Small intestine (tissue), 7 donors: Measurements from ENCODE around the gene NPNT. TPM values are rescaled to one million over a fixed set of nuclear protein-coding genes. Genes with fewer than 3 reads are reported as not detected.

Experiments used
- DNase-seq, 2 donors: peaks; one replicate each; pipeline versions ENCODE4 v3.0.0 to v3.0.0-alpha.2; 2013
- FAIRE-seq: peaks from 2 replicates; lab custom pipeline; 2012; peaks lifted over from hg19 to GRCh38; lab: Jason Lieb, UNC
- H3K27ac ChIP-seq, 3 donors: one replicate each; pipeline ENCODE4 v1.5.1; 2013; ENCODE audit warnings: low read length in 2 of 3, mild to moderate bottlenecking in 2 of 3, control low read depth in 1 of 3, inconsistent platforms in 1 of 3, low read depth in 1 of 3, moderate library complexity in 1 of 3
- H3K27me3 ChIP-seq, 3 donors: one replicate each; pipeline ENCODE4 v1.6.1; 2013; ENCODE audit warnings: low read length in 3 of 3, inconsistent platforms in 1 of 3; ENCODE audit not compliant: control insufficient read depth in 3 of 3, insufficient read depth in 3 of 3
- H3K36me3 ChIP-seq, 3 donors: one replicate each; pipeline ENCODE4 v1.6.1; 2013; ENCODE audit warnings: low read length in 3 of 3, inconsistent platforms in 1 of 3, low read depth in 1 of 3, mild to moderate bottlenecking in 1 of 3, moderate library complexity in 1 of 3; ENCODE audit not compliant: control insufficient read depth in 3 of 3, insufficient read depth in 2 of 3
- H3K4me1 ChIP-seq, 3 donors: one replicate each; pipeline ENCODE4 v1.6.1; 2013; ENCODE audit warnings: low read length in 2 of 3, inconsistent platforms in 1 of 3, low read depth in 1 of 3, mild to moderate bottlenecking in 1 of 3, moderate library complexity in 1 of 3; ENCODE audit not compliant: control insufficient read depth in 3 of 3, insufficient read depth in 2 of 3
- H3K4me3 ChIP-seq, 3 donors: one replicate each; pipeline ENCODE4 v1.5.1; 2013; ENCODE audit warnings: low read length in 3 of 3, control low read depth in 1 of 3, inconsistent platforms in 1 of 3, low read depth in 1 of 3, mild to moderate bottlenecking in 1 of 3, moderate library complexity in 1 of 3
- H3K9me3 ChIP-seq, 2 donors: one replicate each; pipeline ENCODE4 v1.6.1; 2013; ENCODE audit warnings: low read depth in 1 of 2, low read length in 1 of 2; ENCODE audit not compliant: control insufficient read depth in 2 of 2, insufficient read depth in 1 of 2
- WGBS, 3 donors: extraction: QIAGEN DNeasy Blood & Tissue Kit; methylation state at CpG; one replicate each; pipeline ENCODE4 v1.1.7; 2013; 5-methylcytosine and 5-hydroxymethylcytosine counted together
- polyA plus RNA-seq, 4 donors: library from polyadenylated mRNA; stranded (reverse) in 3 of 4; unstranded in 1 of 4; fragments of 200-250 nt in 3 of 4; fragments of 120-200 nt in 1 of 4; gene quantifications; one replicate each; pipeline versions ENCODE4 v1.2.1 to v1.2.3, GENCODE V29; 2013
- donor health status: healthy with polysubstance abuse.
- donor health status: control.
- donor health status: control.
- donor health status: Bipolar disorder and iron deficiency.
- donor health status: healthy.

NPNT gene
- polyA plus RNA-seq, 4 donors: 28.9 to 206 (median 113) TPM

GRCh38 chr4:105870963-105871362 lies 24.3 kb upstream of the NPNT start:
- Histone ChIP-seq H3K27ac (no peak overlapping the region), H3K36me3 (no peaks in the 10 kb centered on the region), H3K9me3 (no peaks in the 10 kb centered on the region), H3K4me1 (no peaks in the 10 kb centered on the region), H3K4me3 (no peak overlapping the region), H3K27me3 (no peaks in the 10 kb centered on the region)
- FAIRE-seq: no peak
- 71 to 78% (median 75%) methylated on average over 3 of the region's 3 CpGs for WGBS, 3 donors
- DNase-seq: no peak

GRCh38 chr4:105871997-105872396 lies 23.3 kb upstream of the NPNT start:
- no peak overlapping the region for H3K27ac ChIP-seq
- WGBS, 3 donors: 64 to 89% (median 83%) methylated on average over 2 of the region's 2 CpGs
- no peak overlapping the region for H3K4me3 ChIP-seq
- H3K9me3 ChIP-seq: no peaks in the 10 kb centered on the region
- FAIRE-seq: no peak
- no peaks in the 10 kb centered on the region for H3K4me1 ChIP-seq
- no peak for DNase-seq
- H3K36me3 ChIP-seq: no peaks in the 10 kb centered on the region
- H3K27me3 ChIP-seq: no peaks in the 10 kb centered on the region

DNA sequence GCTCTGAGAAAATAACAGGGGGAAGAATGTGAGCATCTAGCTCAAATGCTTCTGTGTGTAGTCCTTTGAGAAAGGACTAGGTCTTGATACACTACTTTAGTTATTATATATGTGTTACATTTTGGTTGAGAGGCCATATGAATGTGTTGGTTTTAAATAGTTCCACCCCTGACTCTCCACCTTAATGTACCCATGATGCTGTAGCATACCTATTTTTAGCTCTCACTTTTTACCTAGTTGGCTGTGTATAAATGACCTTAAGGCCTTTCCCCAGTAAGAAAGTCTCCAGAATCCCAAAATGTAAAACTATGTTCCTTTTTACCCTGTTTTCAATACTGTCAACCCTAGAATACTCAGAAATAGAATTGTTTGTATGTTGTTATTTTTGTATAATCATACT lies 20.0 kb upstream of the NPNT start:
- FAIRE-seq (no peak), DNase-seq (no peak)
- Histone ChIP-seq H3K4me3 (no peak overlapping the region), H3K27ac (no peak overlapping the region), H3K9me3 (peaks cover 0 to 2% of the 10 kb centered on the region in 2 donors), H3K27me3 (no peaks in the 10 kb centered on the region), H3K36me3 (no peaks in the 10 kb centered on the region), H3K4me1 (no peaks in the 10 kb centered on the region)

DNA sequence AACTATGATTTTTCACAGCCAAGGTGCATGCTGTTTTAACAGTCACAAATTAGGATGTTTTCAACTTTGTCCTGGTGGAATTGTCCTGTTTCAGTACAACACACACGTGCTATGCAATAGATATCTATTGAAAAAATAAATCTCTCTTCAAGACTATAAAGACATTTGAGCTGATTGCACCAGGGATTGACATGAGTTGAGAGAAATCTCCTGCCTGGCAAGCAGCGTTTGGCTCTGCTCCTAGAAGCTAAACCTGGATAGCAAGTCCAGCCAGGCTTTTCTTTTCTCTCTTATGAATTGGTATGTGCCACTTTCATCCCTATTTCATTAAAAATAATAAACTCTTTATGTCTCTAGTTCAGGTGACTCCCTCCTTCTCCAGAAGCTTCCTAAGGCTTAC lies 16.6 kb upstream of the NPNT start:
- H3K9me3 ChIP-seq: peaks cover 0 to 5% of the 10 kb centered on the region in 2 donors
- no peaks in the 10 kb centered on the region for H3K36me3 ChIP-seq
- H3K27me3 ChIP-seq: no peaks in the 10 kb centered on the region
- no peak for FAIRE-seq
- no peaks in the 10 kb centered on the region for H3K4me1 ChIP-seq
- no peak for DNase-seq
- H3K4me3 ChIP-seq: no peak overlapping the region
- 60 to 79% (median 73%) methylated on average over 2 of the region's 2 CpGs for WGBS, 3 donors
- H3K27ac ChIP-seq: no peak overlapping the region

- H3K4me1 ChIP-seq: no peaks in the 10 kb centered on the region
- peaks cover 0 to 3% of the 10 kb centered on the region in 2 donors for H3K9me3 ChIP-seq
- WGBS, 3 donors: 67 to 93% (median 79%) methylated on average over 2 of the region's 2 CpGs
- H3K27ac ChIP-seq: no peak overlapping the region
- DNase-seq (no peak), FAIRE-seq (no peak)
- H3K36me3 ChIP-seq: no peaks in the 10 kb centered on the region
- H3K27me3 ChIP-seq: no peaks in the 10 kb centered on the region
- no peak overlapping the region for H3K4me3 ChIP-seq
These were observed 7.8 kb upstream of the NPNT start for GRCh38 chr4:105887508-105887907.

DNA sequence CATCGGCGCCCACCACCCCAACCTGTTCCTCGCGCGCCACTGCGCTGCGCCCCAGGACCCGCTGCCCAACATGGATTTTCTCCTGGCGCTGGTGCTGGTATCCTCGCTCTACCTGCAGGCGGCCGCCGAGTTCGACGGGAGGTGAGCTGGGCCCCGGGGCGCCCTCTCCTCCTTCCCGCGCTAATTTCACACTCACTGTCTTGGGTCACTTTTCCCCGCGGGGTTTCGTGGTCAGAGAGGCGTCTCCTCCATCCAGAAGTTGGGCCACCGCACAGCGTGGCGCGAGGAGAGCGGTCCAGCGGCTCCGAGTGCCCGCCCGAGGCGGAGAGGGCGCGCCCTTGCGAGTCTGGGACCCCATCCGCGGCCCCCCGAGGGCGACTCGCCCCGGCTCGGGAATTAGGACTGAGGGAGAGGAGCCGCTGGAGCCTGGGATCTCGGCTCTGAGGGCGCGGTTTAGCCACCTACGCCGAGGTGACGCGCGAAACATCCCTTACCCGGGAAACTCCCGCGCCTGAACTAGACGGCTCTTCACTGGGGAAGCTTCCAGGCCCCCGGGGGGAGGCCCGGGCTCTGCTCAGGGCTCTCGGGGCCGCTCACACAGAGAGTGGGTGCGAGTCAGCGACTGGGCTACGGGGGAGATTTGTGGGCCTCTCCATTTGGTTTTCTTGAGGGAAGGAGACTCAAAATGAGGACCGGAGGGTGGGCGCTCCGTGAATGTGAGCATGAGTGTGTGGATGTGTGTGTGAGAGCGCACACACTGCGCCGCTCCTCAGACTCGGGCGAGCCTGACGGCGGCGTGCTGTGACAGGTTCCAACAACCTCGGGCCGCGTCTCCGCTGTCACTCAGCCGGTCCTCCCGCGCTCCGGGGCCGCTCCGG lies 551 bp downstream of the NPNT start:
- Histone ChIP-seq H3K27me3 (no peaks in the 10 kb centered on the region), H3K36me3 (peaks cover 0 to 3% (median 0%) of the 10 kb centered on the region in 3 donors), H3K9me3 (no peaks in the 10 kb centered on the region), H3K27ac (peak overlapping the region; percentile 69 to 92 (median 78)), H3K4me3 (peak overlapping the region; percentile 51 to 83 (median 70)), H3K4me1 (peaks cover 0 to 23% (median 3%) of the 10 kb centered on the region in 3 donors)
- 1 to 3% (median 2%) methylated on average over 69 to 84 of the region's 84 CpGs for WGBS, 3 donors
- DNase-seq (peak; percentile 58 to 89), FAIRE-seq (no peak)

DNA sequence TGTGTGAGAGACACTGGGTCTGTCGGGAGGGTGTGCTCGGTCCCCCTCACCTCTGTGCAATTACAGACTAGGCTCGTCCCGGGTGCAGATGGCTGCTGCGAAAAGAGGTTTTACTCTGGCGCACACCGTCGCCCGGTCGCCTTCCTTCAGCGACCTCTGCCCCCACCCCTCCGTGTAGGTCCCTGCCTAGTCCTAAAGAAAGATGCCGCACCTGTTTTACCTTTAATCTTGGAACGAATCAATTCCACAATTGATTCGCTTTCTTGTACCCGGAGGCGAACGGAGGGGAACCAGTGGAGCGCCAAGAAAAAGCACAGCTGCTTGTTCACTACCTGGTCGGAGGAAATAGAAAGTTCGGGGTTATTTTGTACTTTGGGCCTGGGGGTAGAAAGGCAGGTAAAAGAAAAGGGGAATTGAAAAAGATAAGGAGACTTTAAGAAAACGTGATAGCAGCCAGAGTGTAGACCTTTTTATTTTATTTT lies 1.2 kb downstream of the NPNT start:
- WGBS, 3 donors: 1 to 3% (median 2%) methylated on average over 22 of the region's 22 CpGs
- Histone ChIP-seq H3K27ac (peak overlapping the region; percentile 69 to 92 (median 78)), H3K4me1 (peaks cover 0 to 23% (median 3%) of the 10 kb centered on the region in 3 donors), H3K27me3 (no peaks in the 10 kb centered on the region), H3K4me3 (peak overlapping the region; percentile 51 to 83 (median 70)), H3K9me3 (no peaks in the 10 kb centered on the region), H3K36me3 (peaks cover 0 to 3% (median under 1%) of the 10 kb centered on the region in 3 donors)
- peak; percentile 60 to 75 for DNase-seq
- FAIRE-seq: no peak

DNA sequence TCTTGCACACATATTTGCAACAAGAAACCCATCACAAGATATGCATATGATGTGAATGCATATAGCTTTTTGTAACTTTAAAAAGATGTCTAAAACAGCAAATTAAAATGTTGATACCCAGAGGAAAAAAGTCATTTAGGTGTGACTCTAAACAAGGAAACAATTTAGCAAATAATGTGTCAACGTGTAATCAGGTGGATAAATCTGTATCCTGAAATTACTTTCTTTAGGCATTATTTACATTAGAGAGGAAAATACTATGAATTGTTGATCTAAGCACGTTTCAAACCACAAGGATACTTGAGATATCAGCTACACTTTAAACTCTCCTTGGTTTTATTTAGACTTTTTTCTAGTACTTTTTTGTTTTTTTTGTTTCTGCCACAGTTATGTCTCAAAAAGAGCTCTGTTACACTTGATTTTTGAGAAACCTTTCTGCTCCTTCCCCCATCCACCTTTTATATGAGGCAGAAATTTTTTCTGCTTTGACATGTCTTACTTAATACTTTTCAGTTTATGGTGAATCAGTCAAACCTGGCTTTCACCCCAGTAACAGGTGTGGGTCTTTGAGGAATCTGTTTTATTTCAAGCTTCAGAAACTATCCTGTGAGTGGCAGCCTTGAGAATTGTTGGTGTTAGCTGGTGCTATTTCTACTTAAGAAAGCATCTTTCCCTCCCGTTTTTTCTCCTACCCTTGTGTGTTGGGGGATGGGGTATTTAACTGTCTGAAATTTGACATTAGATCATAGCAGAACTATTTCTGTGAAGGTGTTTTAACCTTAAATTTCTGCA lies 1.9 kb downstream of the NPNT start:
- peak in 1 of 2 donors; percentile 32 for DNase-seq
- Histone ChIP-seq H3K4me1 (peaks cover 0 to 23% (median 3%) of the 10 kb centered on the region in 3 donors), H3K27ac (peak overlapping the region in 1 of 3 donors; percentile 92), H3K4me3 (peak overlapping the region in 2 of 3 donors; percentile 70 to 83), H3K9me3 (no peaks in the 10 kb centered on the region), H3K27me3 (no peaks in the 10 kb centered on the region), H3K36me3 (peaks cover 0 to 3% (median 1%) of the 10 kb centered on the region in 3 donors)
- WGBS, 3 donors: 15 to 25% (median 18%) methylated on average over 3 of the region's 3 CpGs
- FAIRE-seq: no peak
